Raji (cell line): ENCODE measurements around the gene DYNLT3.

Experiments used
- POLR2A ChIP-seq: IDR thresholded peaks from 2 replicates; pipeline ENCODE4 v1.6.1; 2011; ENCODE audit warnings: low read depth, low read length, control low read depth; ENCODE audit not compliant: insufficient read depth

Gene DYNLT3

GRCh38 chrX:37846934-37847732, at the start of gene DYNLT3:
TSS of gene DYNLT3 (minus strand) at chrX:37847571. CDS start at chrX:37847510, 61 bp downstream.
- peak; percentile 73 for TF ChIP-seq POLR2A

GRCh38 chrX:37896511-37896890, 49.1 kb upstream of the DYNLT3 start:
- no peak for TF ChIP-seq POLR2A

- TF ChIP-seq POLR2A: no peak
Measured at GRCh38 chrX:37895795-37896510, 48.6 kb upstream of the DYNLT3 start.

- no peak for TF ChIP-seq POLR2A
Measured at GRCh38 chrX:37894725-37895124, 47.4 kb upstream of the DYNLT3 start.

- no peak for TF ChIP-seq POLR2A
Measured at GRCh38 chrX:37888010-37888409, 40.6 kb upstream of the DYNLT3 start.

- no peak for TF ChIP-seq POLR2A
Measured at GRCh38 chrX:37887347-37887746, 40.0 kb upstream of the DYNLT3 start.

GRCh38 chrX:37883196-37883595, 35.8 kb upstream of the DYNLT3 start:
- no peak for TF ChIP-seq POLR2A

- no peak for TF ChIP-seq POLR2A
Measured at GRCh38 chrX:37879692-37880091, 32.3 kb upstream of the DYNLT3 start.

- no peak for TF ChIP-seq POLR2A
Measured at GRCh38 chrX:37876716-37877115, 29.3 kb upstream of the DYNLT3 start.

- TF ChIP-seq POLR2A: no peak
Measured at GRCh38 chrX:37875675-37876074, 28.3 kb upstream of the DYNLT3 start.

- no peak for TF ChIP-seq POLR2A
Measured at GRCh38 chrX:37873220-37873619, 25.8 kb upstream of the DYNLT3 start.

GRCh38 chrX:37872303-37872655, 24.9 kb upstream of the DYNLT3 start:
- no peak for TF ChIP-seq POLR2A

- TF ChIP-seq POLR2A: no peak
Measured at GRCh38 chrX:37871626-37872302, 24.4 kb upstream of the DYNLT3 start.

- no peak for TF ChIP-seq POLR2A
Measured at GRCh38 chrX:37867536-37868153, 20.3 kb upstream of the DYNLT3 start.

- no peak for TF ChIP-seq POLR2A
Measured at GRCh38 chrX:37863728-37864127, 16.4 kb upstream of the DYNLT3 start.
